ENCODE measurements around the gene ASGR2.
"Not testable (repeated sequence)": the region's sequence is repeated elsewhere in the genome, so short reads cannot be mapped to it uniquely, and the experiment has no call there.

DNA sequence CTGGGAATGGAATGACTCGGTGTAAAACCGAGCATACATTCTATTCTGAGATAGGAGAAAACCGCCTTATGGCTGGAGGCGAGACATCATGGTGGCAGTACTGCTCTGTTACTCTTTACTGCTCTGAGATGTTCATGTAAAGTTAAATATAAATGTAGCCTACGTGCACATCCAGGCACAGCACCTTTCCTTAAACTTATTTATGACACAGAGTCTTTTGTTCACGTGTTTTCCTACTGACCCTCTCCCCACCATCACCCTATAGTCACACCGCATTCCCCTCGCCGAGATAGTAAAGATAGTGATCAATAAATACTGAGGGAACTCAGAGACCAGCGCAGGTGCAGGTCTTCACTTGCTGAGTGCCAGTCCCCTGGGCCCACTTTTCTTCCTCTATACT lies 44.9 kb upstream of the ASGR2 start:
- not testable (repeated sequence) for TF ChIP-seq EP300, CTCF (IDR thresholded peaks at IDR 0.05)
